ENCODE measurements around the gene CSF3.

DNA sequence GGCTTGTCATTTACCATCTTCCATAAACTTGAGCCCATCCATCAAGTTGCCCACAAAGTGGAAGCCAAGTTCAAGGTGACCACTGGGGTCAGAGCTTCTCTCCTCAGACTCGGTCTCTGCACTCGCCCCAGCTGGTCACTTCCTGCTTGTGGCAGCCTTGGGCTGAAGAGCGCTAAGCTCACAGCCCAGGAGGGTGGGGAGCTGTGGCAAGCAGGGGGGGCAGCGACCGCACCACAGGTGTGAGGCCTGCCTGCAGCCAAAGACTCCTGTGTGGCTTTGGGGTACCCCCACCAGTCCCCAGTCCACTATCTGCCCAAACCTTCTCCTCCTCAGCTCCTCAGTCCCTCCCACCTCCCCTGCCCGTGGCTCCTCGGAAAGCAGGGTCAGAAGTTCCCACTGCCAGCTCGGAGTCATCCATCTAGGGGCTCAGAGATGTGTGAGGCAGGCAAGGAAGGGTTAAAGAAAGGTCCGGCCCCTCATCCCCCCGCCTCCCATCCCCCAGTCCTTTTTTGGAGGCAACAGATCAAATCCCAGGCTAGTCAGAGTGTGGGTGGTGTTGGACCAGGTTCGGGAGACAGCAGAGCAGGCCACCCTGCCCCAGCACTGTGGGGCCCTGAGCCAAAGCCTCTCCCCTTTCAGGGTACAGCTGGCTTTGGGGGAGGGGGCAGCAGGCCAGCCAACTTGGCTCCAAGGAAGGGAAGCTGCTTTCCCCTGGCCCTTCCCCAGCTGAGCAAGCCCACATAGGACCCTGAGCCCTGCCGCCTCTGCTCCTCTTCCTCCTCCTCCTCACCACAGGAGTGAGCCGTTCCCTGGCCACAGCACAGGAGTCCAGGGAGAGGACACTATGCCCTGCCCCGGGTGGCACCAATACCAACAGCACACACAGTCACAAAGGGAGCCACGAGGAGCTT is 3.2 kb downstream of the CSF3 start:
- TF ChIP-seq, protein P1, sequence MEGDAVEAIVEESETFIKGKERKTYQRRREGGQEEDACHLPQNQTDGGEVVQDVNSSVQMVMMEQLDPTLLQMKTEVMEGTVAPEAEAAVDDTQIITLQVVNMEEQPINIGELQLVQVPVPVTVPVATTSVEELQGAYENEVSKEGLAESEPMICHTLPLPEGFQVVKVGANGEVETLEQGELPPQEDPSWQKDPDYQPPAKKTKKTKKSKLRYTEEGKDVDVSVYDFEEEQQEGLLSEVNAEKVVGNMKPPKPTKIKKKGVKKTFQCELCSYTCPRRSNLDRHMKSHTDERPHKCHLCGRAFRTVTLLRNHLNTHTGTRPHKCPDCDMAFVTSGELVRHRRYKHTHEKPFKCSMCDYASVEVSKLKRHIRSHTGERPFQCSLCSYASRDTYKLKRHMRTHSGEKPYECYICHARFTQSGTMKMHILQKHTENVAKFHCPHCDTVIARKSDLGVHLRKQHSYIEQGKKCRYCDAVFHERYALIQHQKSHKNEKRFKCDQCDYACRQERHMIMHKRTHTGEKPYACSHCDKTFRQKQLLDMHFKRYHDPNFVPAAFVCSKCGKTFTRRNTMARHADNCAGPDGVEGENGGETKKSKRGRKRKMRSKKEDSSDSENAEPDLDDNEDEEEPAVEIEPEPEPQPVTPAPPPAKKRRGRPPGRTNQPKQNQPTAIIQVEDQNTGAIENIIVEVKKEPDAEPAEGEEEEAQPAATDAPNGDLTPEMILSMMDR (IDR thresholded peaks at IDR 0.05), result no peak
- TF ChIP-seq POLR2A (IDR thresholded peaks at IDR 0.05; ENCODE audit: low read depth) (no peak), EP300 (IDR thresholded peaks at IDR 0.05) (no peak)
